Ovary (tissue), 9 donors: ENCODE measurements around the gene ARFRP1. TPM values are rescaled to one million over a fixed set of nuclear protein-coding genes. Genes with fewer than 3 reads are reported as not detected.
A peak's percentile ranks its signal among the peaks of the same experiment; 100 is the strongest.

Experiments used
- DNase-seq, 5 donors: peaks; one replicate each; pipeline ENCODE4 v3.0.0-alpha.2; 2019 to 2020
- H3K27ac ChIP-seq, 2 donors: fragments of 200-600 bp; one replicate each; pipeline versions ENCODE4 v1.5.1 to v1.8.0; 2019 to 2022
- H3K27me3 ChIP-seq: fragments of 200-600 bp; one replicate; pipeline ENCODE4 v1.8.0; 2022
- H3K36me3 ChIP-seq: fragments of 200-600 bp; sonication (generic); one replicate; pipeline ENCODE4 v1.5.1; 2019
- H3K4me1 ChIP-seq: one replicate; pipeline ENCODE4 v1.8.1; 2013; ENCODE audit warnings: mild to moderate bottlenecking, moderate library complexity; ENCODE audit not compliant: insufficient read depth
- H3K4me3 ChIP-seq: fragments of 200-600 bp; sonication (generic); one replicate; pipeline ENCODE4 v1.5.1; 2017
- H3K9me3 ChIP-seq, 2 donors: fragments of 200-600 bp in 1 of 2; sonication (generic) in 1 of 2; one replicate each; pipeline versions ENCODE4 v1.5.1 to v1.8.1; 2013 to 2019; ENCODE audit warnings: mild to moderate bottlenecking in 1 of 2, moderate library complexity in 1 of 2
- CTCF ChIP-seq, 3 donors: fragments of 450-650 bp in 2 of 3; fragments of 200-600 bp in 1 of 3; IDR thresholded peaks; one replicate each; pipeline versions ENCODE4 v1.5.1 to v1.8.0; 2016 to 2022; ENCODE audit warnings: antibody characterized with exemption in 3 of 3, mild to moderate bottlenecking in 1 of 3
- EP300 ChIP-seq: sonication (generic); formaldehyde crosslinking; IDR thresholded peaks from one replicate; pipeline ENCODE4 v1.6.1; 2017; ENCODE audit warnings: antibody characterized with exemption
- POLR2A ChIP-seq: fragments of 450-650 bp; IDR thresholded peaks from one replicate; pipeline ENCODE4 v1.6.1; 2017; ENCODE audit warnings: antibody characterized with exemption, mild to moderate bottlenecking, moderate library complexity
- WGBS, 3 donors: extraction: QIAGEN DNeasy Blood & Tissue Kit in 1 of 3; methylation state at CpG; one replicate each; pipeline versions ENCODE4 v1.1.5 to v1.1.7; 2013 to 2017; 5-methylcytosine and 5-hydroxymethylcytosine counted together
- intact Hi-C, 4 donors: fragments of 100-400 bp; cut with DNase I; formaldehyde crosslinking; loops; one replicate each; pipeline versions ENCODE4 v1.11.0 to v1.15.1; 2022 to 2023
- polyA plus RNA-seq, 2 donors: library from polyadenylated mRNA; stranded (reverse); fragments of 200-250 nt in 1 of 2; fragments of 350-450 nt in 1 of 2; fragmentation: Illumina TruSeq in 1 of 2; extraction: RNeasy Lipid Tissue Mini Kit (QIAGEN cat#74804) in 1 of 2; gene quantifications; one replicate each; pipeline ENCODE4 v1.2.3, GENCODE V29; 2013 to 2014
- total RNA-seq, 7 donors: library from RNA; depleted of rRNA in 2 of 7; stranded (reverse); fragments of >200 nt in 2 of 7; fragmentation: NEBNext Ultra II Directional in 3 of 7; extraction: Animal tissue kit (Norgen Biotek cat#: 25700) in 3 of 7; gene quantifications; one replicate each; pipeline versions ENCODE4 v1.1.0 to v1.2.4, GENCODE V29; 2016 to 2023
- donor health status: DM: no; HTN: no; CAD: no; lungs with moderate emphysema.
- donor health status: DM: no; HTN: no; CAD: no.
- donor health status: Bipolar disorder and iron deficiency.
- donor health status: DM: yes; HTN: yes; CAD: no.
- donor health status: DM: no; HTN: no; CAD: no.
- donor health status: DM: yes; HTN: yes; CAD: no.

Gene ARFRP1
- total and polyA plus RNA-seq, 9 donors: 15.3 to 59.5 (median 47.2) TPM

DNA sequence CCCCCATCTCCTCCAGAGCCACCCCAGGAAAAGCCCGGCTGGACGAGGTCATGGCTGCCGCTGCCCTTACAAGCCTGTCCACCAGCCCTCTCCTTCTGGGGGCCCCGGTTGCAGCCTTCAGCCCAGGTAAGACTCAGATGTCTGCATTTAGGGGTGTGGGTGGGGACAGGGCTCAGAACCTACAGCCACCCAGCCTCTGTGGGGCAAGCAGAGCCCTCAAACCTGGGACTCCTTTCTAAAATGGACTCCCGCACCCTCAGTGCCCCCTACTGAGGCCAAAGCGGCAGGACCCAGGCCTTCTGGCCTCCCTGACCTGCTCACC is 33.5 kb upstream of the ARFRP1 start:
- intact Hi-C loops: no loop called here
- H3K4me3 ChIP-seq: peak overlapping the region; percentile 75
- 8 to 20% (median 17%) methylated on average over 2 to 6 of the region's 6 CpGs for WGBS, 3 donors

DNA sequence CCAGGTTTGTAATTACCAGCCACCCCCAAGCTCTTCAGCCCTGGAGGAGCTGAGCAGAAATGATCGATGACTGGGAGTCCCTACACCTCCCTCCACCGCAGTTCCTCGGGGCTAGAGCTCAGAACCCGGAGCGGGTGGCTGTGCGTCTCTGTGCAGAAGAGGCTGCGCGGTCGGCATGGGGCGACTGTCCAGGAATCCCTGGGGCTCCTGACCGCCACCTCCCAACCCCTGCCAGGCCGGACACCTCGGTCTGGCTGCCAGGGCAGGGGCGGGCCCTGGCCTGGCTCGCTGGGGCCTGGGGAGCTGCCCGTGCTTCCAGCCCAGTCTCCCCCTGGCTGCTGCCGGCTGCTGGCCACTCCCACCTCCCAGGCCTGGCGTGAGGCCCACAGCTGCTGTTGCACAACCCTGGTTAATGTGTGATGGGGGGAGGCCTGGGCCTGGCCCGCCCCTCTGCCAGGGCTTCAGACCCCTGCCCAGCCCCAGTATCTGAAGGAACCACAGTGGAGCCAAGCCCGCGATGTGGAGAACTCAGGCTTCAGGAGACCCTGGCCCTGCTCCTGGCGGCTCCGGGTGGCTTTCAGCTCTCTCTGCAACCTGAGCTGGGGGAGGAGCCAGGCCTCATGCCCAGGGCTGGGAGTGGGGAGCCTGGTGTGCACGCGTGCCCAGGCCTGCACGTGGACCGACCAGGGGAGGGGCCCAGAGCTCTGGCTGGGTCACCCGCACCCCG is 33.0 kb upstream of the ARFRP1 start:
- Histone ChIP-seq H3K4me1 (peaks cover 11% of the 10 kb centered on the region), H3K36me3 (no peaks in the 10 kb centered on the region)

More for the DNA sequence above, 33.5 kb upstream of the ARFRP1 start:
- Histone ChIP-seq H3K27ac (peak overlapping the region; percentile 72 to 90), H3K9me3 (no peaks in the 10 kb centered on the region), H3K36me3 (no peaks in the 10 kb centered on the region), H3K27me3 (no peaks in the 10 kb centered on the region), H3K4me1 (peaks cover 11% of the 10 kb centered on the region)
- TF ChIP-seq EP300: no peak
- TF ChIP-seq POLR2A: no peak
- no peak for TF ChIP-seq CTCF (IDR thresholded peaks at IDR 0.05)
- DNase-seq: peak in 1 of 5 donors; percentile 62

GRCh38 chr20:63740070-63740626 is 32.4 kb upstream of the ARFRP1 start:
- H3K27me3 ChIP-seq: no peaks in the 10 kb centered on the region
- H3K27ac ChIP-seq: peak overlapping the region; percentile 35 to 90
- H3K4me1 ChIP-seq: peaks cover 11% of the 10 kb centered on the region
- H3K4me3 ChIP-seq: peak overlapping the region; percentile 75
- intact Hi-C loops: no loop called here
- 0 to 1% (median 1%) methylated on average over 7 to 80 of the region's 80 CpGs for WGBS, 3 donors
- no peak for TF ChIP-seq EP300
- H3K36me3 ChIP-seq: no peaks in the 10 kb centered on the region
- DNase-seq: peak; percentile 63 to 80 (median 71)
- H3K9me3 ChIP-seq: no peaks in the 10 kb centered on the region

More for the DNA sequence above, 33.0 kb upstream of the ARFRP1 start:
- 1 to 3% (median 1%) methylated on average over 15 to 29 of the region's 29 CpGs for WGBS, 3 donors
- peak overlapping the region; percentile 42 to 90 for H3K27ac ChIP-seq
- H3K27me3 ChIP-seq: no peaks in the 10 kb centered on the region
- intact Hi-C loops: no loop called here
- DNase-seq: peak; percentile 98 to 99 (median 98)
- H3K4me3 ChIP-seq: peak overlapping the region; percentile 75
- no peaks in the 10 kb centered on the region for H3K9me3 ChIP-seq
- peak; percentile 11 for TF ChIP-seq POLR2A
- TF ChIP-seq EP300: no peak
- no peak for TF ChIP-seq CTCF (IDR thresholded peaks at IDR 0.05)

GRCh38 chr20:63739130-63740069 is 31.6 kb upstream of the ARFRP1 start, which contains the start of gene SLC2A4RG:
SLC2A4RG (plus strand) TSS chr20:63739776; CDS start chr20:63739913, 137 bp downstream.
- WGBS, 3 donors: 0 to 1% (median 0%) methylated on average over 33 to 136 of the region's 136 CpGs
- no peaks in the 10 kb centered on the region for H3K9me3 ChIP-seq
- intact Hi-C loops: loop anchor here in 1 of 4 donors (2.0 kb wide), 1 partner anchor 31 kb away; the partner anchor contains the start of gene ZGPAT
- no peaks in the 10 kb centered on the region for H3K27me3 ChIP-seq
- peak; percentile 83 to 90 (median 88) for DNase-seq
- peaks cover 11% of the 10 kb centered on the region for H3K4me1 ChIP-seq
- H3K27ac ChIP-seq: peak within 1 kb of the TSS; percentile 73 to 95
- H3K36me3 ChIP-seq: no peaks in the 10 kb centered on the region
- H3K4me3 ChIP-seq: peak within 1 kb of the TSS; percentile 75
- TF ChIP-seq POLR2A: no peak
- no peak for TF ChIP-seq CTCF (IDR thresholded peaks at IDR 0.05)
- no peak for TF ChIP-seq EP300
